OCI-LY7 (cell line): Measurements from ENCODE around the gene MAMLD1. TPM values are rescaled to one million over a fixed set of nuclear protein-coding genes. Genes with fewer than 3 reads are reported as not detected.

Experiments used
- BruUV-seq: library from RNA; stranded (reverse); fragments of 400-500 nt; replicated peaks from 2 replicates; lab custom pipeline; 2021; lab: Mats Ljungman, UMichigan
- CTCF ChIA-PET: fragments of 300-600 bp; sonication (Branson Sonifier 250); formaldehyde crosslinking; loops from one replicate; lab custom pipeline; 2022; ENCODE audit warnings: antibody characterized with exemption; ENCODE audit not compliant: unreplicated experiment; lab: Charles Lee
- POLR2A ChIA-PET: fragments of 300-600 bp; sonication (Branson Sonifier 250); formaldehyde crosslinking; loops from one replicate; lab custom pipeline; 2022; ENCODE audit warnings: antibody characterized with exemption; lab: Charles Lee
- DNase-seq: peaks from one replicate; pipeline ENCODE4 v3.0.0-alpha.2; 2015; ENCODE audit warnings: low spot score
- H2AFZ ChIP-seq: fragments of 200-600 bp; sonication (generic), shearing (Covaris generic); 2 replicates; pipeline ENCODE4 v1.6.1; 2014; ENCODE audit warnings: mild to moderate bottlenecking, antibody characterized with exemption, low read length, moderate library complexity
- H3K27ac ChIP-seq: fragments of 200-600 bp; sonication (generic); 2 replicates; pipeline ENCODE4 v1.5.1; 2014; ENCODE audit warnings: mixed run types, low read depth, mild to moderate bottlenecking, moderate library complexity, low read length, inconsistent platforms; ENCODE audit not compliant: poor library complexity, severe bottlenecking
- H3K36me3 ChIP-seq: fragments of 200-600 bp; sonication (generic); 2 replicates; pipeline ENCODE4 v1.6.1; 2014; ENCODE audit warnings: mild to moderate bottlenecking, antibody characterized with exemption, low read length, moderate library complexity, mixed read lengths; ENCODE audit not compliant: insufficient read depth
- H3K4me1 ChIP-seq: fragments of 200-600 bp; sonication (generic); 2 replicates; pipeline ENCODE4 v1.5.1; 2014; ENCODE audit warnings: mild to moderate bottlenecking, low read length; ENCODE audit not compliant: insufficient read depth, poor library complexity, severe bottlenecking
- H3K4me2 ChIP-seq: fragments of 200-600 bp; sonication (generic); 2 replicates; pipeline ENCODE4 v1.6.1; 2014; ENCODE audit warnings: mild to moderate bottlenecking, low read length
- H3K4me3 ChIP-seq: fragments of 200-600 bp; sonication (generic); 2 replicates; pipeline ENCODE4 v1.5.1; 2014; ENCODE audit warnings: mild to moderate bottlenecking, low read depth, low read length; ENCODE audit not compliant: poor library complexity, severe bottlenecking
- H3K79me2 ChIP-seq: fragments of 200-600 bp; sonication (generic); 2 replicates; pipeline ENCODE4 v1.6.1; 2016; ENCODE audit warnings: low read depth, mild to moderate bottlenecking, low read length, moderate library complexity, mixed read lengths; ENCODE audit not compliant: insufficient read depth
- H3K9me2 ChIP-seq: fragments of 200-600 bp; sonication (generic); 2 replicates; pipeline ENCODE4 v1.6.1; 2016; ENCODE audit warnings: mild to moderate bottlenecking, low read length, mixed read lengths; ENCODE audit not compliant: insufficient read depth
- H3K9me3 ChIP-seq: fragments of 200-600 bp; sonication (generic); 2 replicates; pipeline ENCODE4 v1.6.1; 2014; ENCODE audit warnings: mild to moderate bottlenecking, mixed run types, low read length, mixed read lengths
- H4K20me1 ChIP-seq: fragments of 200-600 bp; sonication (generic); 2 replicates; pipeline ENCODE4 v1.6.1; 2014; ENCODE audit warnings: mild to moderate bottlenecking, antibody characterized with exemption, low read length, moderate library complexity, mixed read lengths; ENCODE audit not compliant: insufficient read depth
- EZH2phosphoT487 ChIP-seq: fragments of 200-600 bp; sonication (generic); IDR thresholded peaks from 2 replicates; pipeline ENCODE4 v1.6.1; 2018; ENCODE audit warnings: low read depth, borderline replicate concordance, mild to moderate bottlenecking, mixed run types, antibody characterized with exemption, low read length, moderate library complexity, mixed read lengths
- intact Hi-C: fragments of 100-400 bp; cut with micrococcal nuclease; formaldehyde crosslinking; loops from one replicate; pipeline ENCODE4 v1.10.0; 2022; ENCODE audit not compliant: unreplicated experiment
- total RNA-seq, 2 experiments: library from RNA; depleted of rRNA in 1 of 2; stranded (reverse); fragments of >200 nt in 1 of 2; shearing (Covaris generic) in 1 of 2; gene quantifications; 2 replicates each; pipeline ENCODE4 v1.2.3, GENCODE V29; 2014 to 2022
- TF ChIP-seq, protein P1 (sequence below): fragments of 200-600 bp; sonication (generic); conservative IDR thresholded peaks from 2 replicates; pipeline ENCODE4 v1.5.1; 2014; ENCODE audit warnings: mild to moderate bottlenecking, antibody characterized with exemption, low read length, moderate library complexity, mixed read lengths

Gene MAMLD1
- total RNA-seq, 2 experiments from 2014 or later, result not detected

GRCh38 chrX:150361777-150362351, 1.3 kb upstream of the MAMLD1 start:
- H4K20me1 ChIP-seq, result no peaks in the 10 kb centered on the region
- H3K4me3 ChIP-seq, result no peak overlapping the region
- POLR2A ChIA-PET, result no interaction called here
- CTCF ChIA-PET, result no interaction called here
- no peaks in the 10 kb centered on the region for H3K9me2 ChIP-seq
- DNase-seq, result no peak
- BruUV-seq, result no TSS peak
- TF ChIP-seq, protein P1, sequence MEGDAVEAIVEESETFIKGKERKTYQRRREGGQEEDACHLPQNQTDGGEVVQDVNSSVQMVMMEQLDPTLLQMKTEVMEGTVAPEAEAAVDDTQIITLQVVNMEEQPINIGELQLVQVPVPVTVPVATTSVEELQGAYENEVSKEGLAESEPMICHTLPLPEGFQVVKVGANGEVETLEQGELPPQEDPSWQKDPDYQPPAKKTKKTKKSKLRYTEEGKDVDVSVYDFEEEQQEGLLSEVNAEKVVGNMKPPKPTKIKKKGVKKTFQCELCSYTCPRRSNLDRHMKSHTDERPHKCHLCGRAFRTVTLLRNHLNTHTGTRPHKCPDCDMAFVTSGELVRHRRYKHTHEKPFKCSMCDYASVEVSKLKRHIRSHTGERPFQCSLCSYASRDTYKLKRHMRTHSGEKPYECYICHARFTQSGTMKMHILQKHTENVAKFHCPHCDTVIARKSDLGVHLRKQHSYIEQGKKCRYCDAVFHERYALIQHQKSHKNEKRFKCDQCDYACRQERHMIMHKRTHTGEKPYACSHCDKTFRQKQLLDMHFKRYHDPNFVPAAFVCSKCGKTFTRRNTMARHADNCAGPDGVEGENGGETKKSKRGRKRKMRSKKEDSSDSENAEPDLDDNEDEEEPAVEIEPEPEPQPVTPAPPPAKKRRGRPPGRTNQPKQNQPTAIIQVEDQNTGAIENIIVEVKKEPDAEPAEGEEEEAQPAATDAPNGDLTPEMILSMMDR, result no peak
- TF ChIP-seq EZH2phosphoT487, result no peak
- no peaks in the 10 kb centered on the region for H3K4me1 ChIP-seq
- H3K27ac ChIP-seq, result no peak overlapping the region
- no peaks in the 10 kb centered on the region for H3K9me3 ChIP-seq
- no peak overlapping the region for H2AFZ ChIP-seq
- intact Hi-C loops, result no loop called here
- H3K79me2 ChIP-seq, result no peaks in the 10 kb centered on the region
- no peak overlapping the region for H3K4me2 ChIP-seq
- no peaks in the 10 kb centered on the region for H3K36me3 ChIP-seq

GRCh38 chrX:150363561-150364346, 637 bp downstream of the MAMLD1 start:
- no peak overlapping the region for H3K4me3 ChIP-seq
- H3K9me2 ChIP-seq, result no peaks in the 10 kb centered on the region
- H4K20me1 ChIP-seq, result no peaks in the 10 kb centered on the region
- no peak overlapping the region for H3K27ac ChIP-seq
- intact Hi-C loops, result no loop called here
- TF ChIP-seq, protein P1, result no peak
- TF ChIP-seq EZH2phosphoT487, result no peak
- H3K79me2 ChIP-seq, result no peaks in the 10 kb centered on the region
- H2AFZ ChIP-seq, result no peak overlapping the region
- no peak for DNase-seq
- no peaks in the 10 kb centered on the region for H3K9me3 ChIP-seq
- no peaks in the 10 kb centered on the region for H3K4me1 ChIP-seq
- H3K4me2 ChIP-seq, result no peak overlapping the region
- POLR2A ChIA-PET, result no interaction called here
- no TSS peak for BruUV-seq
- CTCF ChIA-PET, result no interaction called here
- H3K36me3 ChIP-seq, result no peaks in the 10 kb centered on the region

GRCh38 chrX:150364347-150365050, 1.4 kb downstream of the MAMLD1 start:
- POLR2A ChIA-PET, result no interaction called here

More at GRCh38 chrX:150364347-150365050, 1.4 kb downstream of the MAMLD1 start:
- Histone ChIP-seq H3K4me3 (no peak overlapping the region), H3K27ac (no peak overlapping the region), H3K9me3 (no peaks in the 10 kb centered on the region), H2AFZ (no peak overlapping the region), H4K20me1 (no peaks in the 10 kb centered on the region), H3K4me2 (no peak overlapping the region), H3K79me2 (no peaks in the 10 kb centered on the region), H3K36me3 (no peaks in the 10 kb centered on the region), H3K4me1 (no peaks in the 10 kb centered on the region), H3K9me2 (no peaks in the 10 kb centered on the region)
- DNase-seq, result no peak
- no peak for TF ChIP-seq EZH2phosphoT487
- TF ChIP-seq, protein P1, result no peak
- CTCF ChIA-PET, result no interaction called here
- BruUV-seq, result no TSS peak
- intact Hi-C loops, result no loop called here
